ENCODE measurements around the gene NDEL1. TPM values are rescaled to one million over a fixed set of nuclear protein-coding genes. Genes with fewer than 3 reads are reported as not detected.

Gene NDEL1
- total RNA-seq, 1 experiment from 2014 or later, result 71.1 TPM

GRCh38 chr17:8413328-8413727, 22.4 kb upstream of the NDEL1 start:
- Histone ChIP-seq H3K4me3 (ENCODE audit: low read depth, low read length, poor library complexity, severe bottlenecking) (no peak overlapping the region), H3K36me3 (ENCODE audit: insufficient read depth, low read length, poor library complexity, severe bottlenecking) (no peaks in the 10 kb centered on the region), H3K9me3 (ENCODE audit: low read depth, low read length, poor library complexity, severe bottlenecking) (no peaks in the 10 kb centered on the region), H3K4me1 (ENCODE audit: insufficient read depth, low read length, poor library complexity, severe bottlenecking) (no peaks in the 10 kb centered on the region), H3K27ac (ENCODE audit: low read depth, low read length, poor library complexity, severe bottlenecking) (no peak overlapping the region), H3K27me3 (replicated peaks; ENCODE audit: insufficient read depth, low read depth, low read length, poor library complexity) (no peaks in the 10 kb centered on the region)
- BruUV-seq (replicated peaks), result no TSS peak
- no peak for DNase-seq (ENCODE audit: low spot score)
- CTCF ChIA-PET, result interaction anchor here (0.7 kb wide), 1 partner anchor 73 kb away, joined by 3 read pairs; no protein-coding TSS in a partner anchor
- TF ChIP-seq EZH2 (IDR thresholded peaks at IDR 0.05; ENCODE audit: borderline replicate concordance, low read depth, low read length, poor library complexity, severe bottlenecking) (no peak), CTCF (conservative IDR thresholded peaks at IDR 0.05; ENCODE audit: low read depth, low read length) (no peak)
- POLR2A ChIA-PET (ENCODE audit: low non-redundant PET), result no interaction called here
- intact Hi-C loops (cut with micrococcal nuclease; ENCODE audit: unreplicated experiment), result loop anchor here (10.0 kb wide), 1 partner anchor 481 kb away; no protein-coding TSS in a partner anchor

- DNase-seq (ENCODE audit: low spot score), result no peak
- BruUV-seq (replicated peaks), result no TSS peak
- intact Hi-C loops (cut with micrococcal nuclease; ENCODE audit: unreplicated experiment), result loop anchor here (10.0 kb wide), 1 partner anchor 481 kb away; no protein-coding TSS in a partner anchor
- H3K4me3 ChIP-seq (ENCODE audit: low read depth, low read length, poor library complexity, severe bottlenecking), result no peak overlapping the region
- no peaks in the 10 kb centered on the region for H3K4me1 ChIP-seq (ENCODE audit: insufficient read depth, low read length, poor library complexity, severe bottlenecking)
- no peaks in the 10 kb centered on the region for H3K27me3 ChIP-seq (replicated peaks; ENCODE audit: insufficient read depth, low read depth, low read length, poor library complexity)
- TF ChIP-seq CTCF (conservative IDR thresholded peaks at IDR 0.05; ENCODE audit: low read depth, low read length), result no peak
- TF ChIP-seq EZH2 (IDR thresholded peaks at IDR 0.05; ENCODE audit: borderline replicate concordance, low read depth, low read length, poor library complexity, severe bottlenecking), result no peak
- H3K36me3 ChIP-seq (ENCODE audit: insufficient read depth, low read length, poor library complexity, severe bottlenecking), result no peaks in the 10 kb centered on the region
- no peaks in the 10 kb centered on the region for H3K9me3 ChIP-seq (ENCODE audit: low read depth, low read length, poor library complexity, severe bottlenecking)
- ChIA-PET CTCF (no interaction called here), POLR2A (ENCODE audit: low non-redundant PET) (no interaction called here)
- H3K27ac ChIP-seq (ENCODE audit: low read depth, low read length, poor library complexity, severe bottlenecking), result no peak overlapping the region
Measured at GRCh38 chr17:8413938-8414337, 21.7 kb upstream of the NDEL1 start.

- Histone ChIP-seq H3K36me3 (ENCODE audit: insufficient read depth, low read length, poor library complexity, severe bottlenecking) (no peaks in the 10 kb centered on the region), H3K27ac (ENCODE audit: low read depth, low read length, poor library complexity, severe bottlenecking) (no peak overlapping the region), H3K27me3 (replicated peaks; ENCODE audit: insufficient read depth, low read depth, low read length, poor library complexity) (no peaks in the 10 kb centered on the region), H3K4me1 (ENCODE audit: insufficient read depth, low read length, poor library complexity, severe bottlenecking) (no peaks in the 10 kb centered on the region), H3K4me3 (ENCODE audit: low read depth, low read length, poor library complexity, severe bottlenecking) (no peak overlapping the region), H3K9me3 (ENCODE audit: low read depth, low read length, poor library complexity, severe bottlenecking) (no peaks in the 10 kb centered on the region)
- ChIA-PET POLR2A (ENCODE audit: low non-redundant PET) (no interaction called here), CTCF (no interaction called here)
- intact Hi-C loops (cut with micrococcal nuclease; ENCODE audit: unreplicated experiment), result loop anchor here (10.0 kb wide), 1 partner anchor 477 kb away; no protein-coding TSS in a partner anchor
- TF ChIP-seq CTCF (conservative IDR thresholded peaks at IDR 0.05; ENCODE audit: low read depth, low read length) (no peak), EZH2 (IDR thresholded peaks at IDR 0.05; ENCODE audit: borderline replicate concordance, low read depth, low read length, poor library complexity, severe bottlenecking) (no peak)
- no TSS peak for BruUV-seq (replicated peaks)
- no peak for DNase-seq (ENCODE audit: low spot score)
Measured at GRCh38 chr17:8417806-8418205, 17.9 kb upstream of the NDEL1 start.

All from A673 (cell line).